Measurements from ENCODE around the gene TREML4. TPM values are rescaled to one million over a fixed set of nuclear protein-coding genes. Genes with fewer than 3 reads are reported as not detected.

TREML4 gene
- total RNA-seq, 4 donors from 2014 or later = not detected

DNA sequence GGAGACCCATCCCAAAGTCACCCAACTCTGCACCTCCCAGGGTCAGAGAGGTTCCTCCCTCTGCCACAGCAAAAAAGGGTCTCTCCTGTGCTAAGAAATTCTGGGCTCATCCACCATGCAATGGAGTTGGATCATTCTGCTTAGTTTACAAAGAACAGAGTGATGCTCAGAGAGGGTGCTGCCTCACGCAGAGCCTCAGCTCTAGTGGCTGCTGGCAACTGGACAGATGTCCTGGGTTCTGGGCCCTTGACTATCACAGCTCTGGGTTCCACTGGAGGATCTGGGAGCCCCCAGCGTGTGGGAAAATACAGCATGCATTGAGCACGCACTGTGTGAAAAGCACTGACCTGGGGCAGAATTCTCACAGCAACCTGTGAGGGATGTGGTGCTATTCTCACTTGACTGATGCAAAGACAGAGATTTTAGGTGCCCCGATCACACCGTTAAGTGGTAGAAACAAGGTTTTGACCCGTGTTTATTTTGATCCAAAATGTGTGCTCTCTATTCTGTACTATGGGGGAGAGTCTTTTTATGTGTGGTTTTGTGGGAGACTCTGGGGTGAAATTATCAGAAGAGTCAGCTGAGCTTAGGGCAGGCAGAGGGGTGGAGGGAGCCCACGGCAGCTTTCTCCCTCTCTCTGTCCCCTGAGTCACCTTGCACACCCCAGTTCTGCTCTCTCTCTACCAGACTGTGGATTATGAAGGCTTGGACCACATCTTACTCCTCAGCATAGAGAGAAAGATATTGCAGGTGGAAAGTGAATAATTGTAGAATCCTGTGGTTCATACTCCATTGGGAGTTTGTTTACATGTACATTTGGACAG, 19.9 kb downstream of the TREML4 start:
- no peak for ATAC-seq
- DNase-seq = no peak
- Histone ChIP-seq H3K27me3 (no peaks in the 10 kb centered on the region), H3K27ac (no peak overlapping the region), H3K9me3 (no peaks in the 10 kb centered on the region), H3K4me3 (no peak overlapping the region), H3K4me1 (no peaks in the 10 kb centered on the region), H3K36me3 (no peaks in the 10 kb centered on the region)
- no peak for TF ChIP-seq POLR2A (IDR thresholded peaks at IDR 0.05)
- TF ChIP-seq CTCF (IDR thresholded peaks at IDR 0.05 in 4 of 5, conservative IDR thresholded peaks at IDR 0.05 in 1 of 5) = no peak
- intact Hi-C loops (cut with DNase I; ENCODE audit: low total_unique reads) = no loop called here
- in situ Hi-C loops (cut with MboI; ENCODE audit: low sequenced_read_pairs in 4 of 4) = no loop called here

DNA sequence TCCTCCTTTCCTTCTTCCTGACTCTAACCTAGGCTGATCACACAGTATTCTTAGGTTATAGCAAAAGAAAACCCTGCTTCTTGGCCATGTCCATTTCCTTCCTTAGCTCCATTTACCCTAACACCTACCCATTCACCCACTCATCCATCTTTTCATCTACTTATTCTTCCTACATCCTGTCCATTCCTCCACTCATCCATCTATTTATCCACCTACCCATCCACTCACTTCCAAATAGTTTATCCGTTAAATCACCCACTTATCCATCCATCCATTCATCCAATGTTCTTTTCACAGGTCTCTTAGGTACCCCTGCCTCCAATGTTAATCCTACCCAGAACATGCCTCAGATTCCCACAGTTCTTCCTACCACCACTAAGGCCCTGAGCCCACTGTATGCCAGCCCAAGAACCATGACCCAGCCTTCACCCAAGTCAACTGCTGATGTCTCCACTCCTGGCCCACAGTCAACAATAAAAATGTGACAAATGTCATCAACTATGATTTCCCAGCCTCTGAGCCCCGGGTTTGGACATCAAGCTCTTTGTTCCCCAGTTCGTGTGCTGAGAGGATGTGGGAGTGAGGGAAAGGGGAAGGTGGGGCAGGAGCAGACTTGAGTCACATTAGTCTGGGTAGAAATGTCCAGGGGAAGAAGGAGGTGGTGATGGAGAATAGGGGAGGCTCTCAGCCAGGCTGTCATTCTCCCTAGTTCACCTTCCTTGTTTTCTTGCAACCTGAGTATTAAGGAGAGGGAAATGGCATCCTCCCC, 24.4 kb downstream of the TREML4 start:
- no peak for TF ChIP-seq CTCF (IDR thresholded peaks at IDR 0.05 in 4 of 5, conservative IDR thresholded peaks at IDR 0.05 in 1 of 5)
- TF ChIP-seq POLR2A (IDR thresholded peaks at IDR 0.05) = no peak
- H3K27me3 ChIP-seq = no peaks in the 10 kb centered on the region
- in situ Hi-C loops (cut with MboI; ENCODE audit: low sequenced_read_pairs in 4 of 4) = no loop called here

DNA sequence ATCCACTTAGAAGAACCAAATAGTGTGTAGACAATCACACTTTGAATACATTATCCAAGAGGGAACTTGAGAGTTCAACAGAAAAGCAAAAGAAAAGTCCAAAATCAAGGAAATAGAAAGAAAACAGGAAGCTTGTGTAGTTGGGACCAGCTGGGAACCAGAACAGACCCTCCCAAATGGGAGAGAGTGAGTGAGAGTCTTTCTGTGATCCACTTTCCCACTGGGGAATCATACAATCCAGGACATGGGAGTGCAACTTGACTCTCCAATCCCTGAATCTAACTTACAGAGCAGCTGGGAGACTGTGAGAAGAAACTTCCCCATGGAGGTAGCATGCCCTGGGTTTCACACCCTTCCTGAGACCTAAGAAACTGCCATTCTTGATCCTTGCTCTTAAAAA, 27.0 kb downstream of the TREML4 start:
- no peaks in the 10 kb centered on the region for H3K27me3 ChIP-seq
- DNase-seq = no peak
- intact Hi-C loops (cut with DNase I; ENCODE audit: low total_unique reads) = no loop called here
- TF ChIP-seq CTCF (IDR thresholded peaks at IDR 0.05 in 4 of 5, conservative IDR thresholded peaks at IDR 0.05 in 1 of 5) (no peak), POLR2A (IDR thresholded peaks at IDR 0.05) (no peak)
- no peaks in the 10 kb centered on the region for H3K9me3 ChIP-seq
- in situ Hi-C loops (cut with MboI; ENCODE audit: low sequenced_read_pairs in 4 of 4) = no loop called here
- no peak overlapping the region for H3K4me3 ChIP-seq
- no peaks in the 10 kb centered on the region for H3K4me1 ChIP-seq
- ATAC-seq = no peak
- no peaks in the 10 kb centered on the region for H3K36me3 ChIP-seq
- H3K27ac ChIP-seq = no peak overlapping the region

More for the DNA sequence above, 24.4 kb downstream of the TREML4 start:
- DNase-seq (no peak), ATAC-seq (no peak)
- Histone ChIP-seq H3K9me3 (no peaks in the 10 kb centered on the region), H3K4me3 (no peak overlapping the region), H3K36me3 (no peaks in the 10 kb centered on the region), H3K27ac (no peak overlapping the region), H3K4me1 (no peaks in the 10 kb centered on the region)
- intact Hi-C loops (cut with DNase I; ENCODE audit: low total_unique reads) = no loop called here

DNA sequence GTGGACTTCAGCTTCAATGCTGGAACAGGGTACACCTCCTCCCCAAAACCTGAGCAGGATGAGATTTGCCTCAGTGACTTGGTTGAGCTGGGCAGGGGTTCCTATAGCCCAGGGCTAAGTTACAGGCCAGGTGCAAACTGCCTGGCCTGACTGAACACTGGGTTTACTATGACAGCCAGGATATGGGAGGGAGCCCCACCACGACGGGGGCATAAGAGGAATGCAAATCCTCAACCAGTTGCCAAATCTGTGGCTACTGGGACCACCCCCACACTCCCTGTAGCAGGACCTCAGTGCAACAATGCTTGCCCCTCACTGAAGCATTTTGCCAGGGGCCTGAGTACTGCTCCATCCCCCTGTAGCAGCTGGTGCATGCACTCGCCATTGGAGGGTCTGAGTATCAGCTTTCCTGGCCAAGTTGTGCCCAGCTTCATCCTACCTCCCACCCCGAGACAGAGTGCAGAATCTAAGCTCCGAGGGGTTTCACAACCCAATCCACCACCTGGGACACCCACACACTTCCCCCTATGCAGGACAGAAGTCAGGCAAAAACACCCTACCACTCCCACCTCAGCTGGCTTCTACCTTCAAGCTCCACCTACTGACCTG, 27.6 kb downstream of the TREML4 start:
- in situ Hi-C loops (cut with MboI; ENCODE audit: low sequenced_read_pairs in 4 of 4) = no loop called here
- intact Hi-C loops (cut with DNase I; ENCODE audit: low total_unique reads) = no loop called here
- no peak for DNase-seq

More for the DNA sequence above, 27.6 kb downstream of the TREML4 start:
- Histone ChIP-seq H3K9me3 (no peaks in the 10 kb centered on the region), H3K4me1 (no peaks in the 10 kb centered on the region), H3K27me3 (no peaks in the 10 kb centered on the region), H3K36me3 (no peaks in the 10 kb centered on the region), H3K27ac (no peak overlapping the region), H3K4me3 (no peak overlapping the region)
- TF ChIP-seq POLR2A (IDR thresholded peaks at IDR 0.05) = no peak
- no peak for TF ChIP-seq CTCF (IDR thresholded peaks at IDR 0.05 in 4 of 5, conservative IDR thresholded peaks at IDR 0.05 in 1 of 5)
- ATAC-seq = no peak
